HCT116 (cell line): Measurements from ENCODE around the gene GPR61. TPM values are rescaled to one million over a fixed set of nuclear protein-coding genes. Genes with fewer than 3 reads are reported as not detected.

Source experiments
- ATAC-seq: fragments of 200-7000 bp; cut with Tn5 transposase; 2 replicates; pipeline ENCODE4 v1.9.1; 2020; ENCODE audit warnings: mild to moderate bottlenecking, moderate library complexity
- BruUV-seq: library from RNA; stranded (reverse); fragments of 400-500 nt; replicated peaks from 2 replicates; lab custom pipeline; 2021; lab: Mats Ljungman, UMichigan
- CTCF ChIA-PET: fragments of 300-600 bp; sonication (Branson Sonifier 250); formaldehyde crosslinking; loops from one replicate; lab custom pipeline; 2021; ENCODE audit warnings: antibody characterized with exemption; lab: Charles Lee
- POLR2A ChIA-PET: fragments of 300-600, 350-600 bp; sonication (Branson Sonifier 250); formaldehyde crosslinking; loops from one replicate; lab custom pipeline; 2021; ENCODE audit warnings: antibody characterized with exemption; lab: Charles Lee
- RAD21 ChIA-PET, 2 experiments: fragments of 300-600 bp; sonication (Branson Sonifier 250); formaldehyde crosslinking; loops; one replicate each; lab custom pipeline; 2023; ENCODE audit warnings: low total read pairs in 2 of 2; ENCODE audit not compliant: uncharacterized antibody in 2 of 2, unreplicated experiment in 2 of 2, low non-redundant PET in 1 of 2; lab: Charles Lee
- DNase-seq: peaks from one replicate; pipeline ENCODE4 v3.0.0-alpha.2; 2010; ENCODE audit warnings: low read depth, low spot score
- H2AFZ ChIP-seq: fragments of 200-600 bp; shearing (Covaris generic), sonication (generic); 2 replicates; pipeline ENCODE4 v1.6.1; 2017; ENCODE audit warnings: low read depth, mixed run types, mixed read lengths, antibody characterized with exemption, low read length; ENCODE audit not compliant: poor library complexity, severe bottlenecking
- H3K27ac ChIP-seq: 2 replicates; pipeline ENCODE4 v1.5.1; 2012; ENCODE audit warnings: low read depth, low read length
- H3K27me3 ChIP-seq: fragments of 200-600 bp; sonication (generic); 2 replicates; pipeline ENCODE4 v1.6.1; 2016; ENCODE audit warnings: mixed run types, low read length, mixed read lengths; ENCODE audit not compliant: insufficient read depth
- H3K36me3 ChIP-seq, 2 experiments: fragments of 200-500 bp in 1 of 2; fragments of 200-600 bp in 1 of 2; sonication (Bioruptor generic) in 1 of 2; sonication (generic) in 1 of 2; 2 replicates each; pipeline versions ENCODE4 v1.5.1 to v1.6.1; 2014 to 2016; ENCODE audit warnings: low read length in 2 of 2, inconsistent platforms in 1 of 2, mixed read lengths in 1 of 2, mixed run types in 1 of 2; ENCODE audit not compliant: insufficient read depth in 2 of 2, control insufficient read depth in 1 of 2
- H3K4me1 ChIP-seq, 2 experiments: fragments of 200-600 bp in 1 of 2; sonication (generic) in 1 of 2; 2 replicates each; pipeline versions ENCODE4 v1.5.1 to v1.6.1; 2012 to 2017; ENCODE audit warnings: low read length in 2 of 2, inconsistent platforms in 1 of 2, mild to moderate bottlenecking in 1 of 2, mixed read lengths in 1 of 2, mixed run types in 1 of 2, moderate library complexity in 1 of 2; ENCODE audit not compliant: insufficient read depth in 2 of 2, control insufficient read depth in 1 of 2
- H3K4me2 ChIP-seq: fragments of 200-600 bp; sonication (generic); 2 replicates; pipeline ENCODE4 v1.6.1; 2017; ENCODE audit warnings: mixed run types, low read length, mixed read lengths
- H3K4me3 ChIP-seq, 2 experiments: fragments of 200-600 bp in 1 of 2; sonication (generic) in 1 of 2; replicated peaks in 1 of 2; 2 replicates each; pipeline ENCODE4 v1.5.1; 2011 to 2016; ENCODE audit warnings: low read length in 2 of 2, control low read depth in 1 of 2, low read depth in 1 of 2, mild to moderate bottlenecking in 1 of 2, mixed read lengths in 1 of 2, mixed run types in 1 of 2
- H3K79me2 ChIP-seq: fragments of 200-600 bp; sonication (generic); 2 replicates; pipeline ENCODE4 v1.6.1; 2017; ENCODE audit warnings: mild to moderate bottlenecking, mixed run types, low read length, moderate library complexity, mixed read lengths; ENCODE audit not compliant: insufficient read depth
- H3K9ac ChIP-seq: fragments of 200-600 bp; sonication (generic); 2 replicates; pipeline ENCODE4 v1.6.1; 2016; ENCODE audit warnings: low read length, mixed read lengths
- H3K9me2 ChIP-seq: fragments of 200-600 bp; sonication (generic), shearing (Covaris generic); 2 replicates; pipeline ENCODE4 v1.6.1; 2017; ENCODE audit warnings: mixed run types, mild to moderate bottlenecking, moderate library complexity; ENCODE audit not compliant: insufficient read depth
- H3K9me3 ChIP-seq, 2 experiments: fragments of 200-500 bp in 1 of 2; fragments of 200-600 bp in 1 of 2; sonication (Bioruptor generic) in 1 of 2; sonication (generic) in 1 of 2; 2 replicates each; pipeline ENCODE4 v1.6.1; 2014 to 2017; ENCODE audit warnings: low read length in 2 of 2, mixed read lengths in 2 of 2, inconsistent platforms in 1 of 2, low read depth in 1 of 2, mild to moderate bottlenecking in 1 of 2, mixed run types in 1 of 2, moderate library complexity in 1 of 2; ENCODE audit not compliant: control insufficient read depth in 1 of 2, insufficient read depth in 1 of 2
- H4K20me1 ChIP-seq: fragments of 200-600 bp; sonication (generic), shearing (Covaris generic); 2 replicates; pipeline ENCODE4 v1.6.1; 2017; ENCODE audit warnings: mixed run types, mild to moderate bottlenecking, moderate library complexity; ENCODE audit not compliant: insufficient read depth
- CBX3 ChIP-seq: IDR thresholded peaks from 2 replicates; pipeline ENCODE4 v1.6.1; 2012; ENCODE audit warnings: low read depth
- EGR1 ChIP-seq: IDR thresholded peaks from 2 replicates; pipeline ENCODE4 v1.6.1; 2012; ENCODE audit warnings: low read depth
- ELF1 ChIP-seq: IDR thresholded peaks from 2 replicates; pipeline ENCODE4 v1.6.1; 2012; ENCODE audit warnings: low read depth, borderline replicate concordance
- EZH2 ChIP-seq: fragments of 200-600 bp; sonication (generic); IDR thresholded peaks from 2 replicates; pipeline ENCODE4 v1.6.1; 2017; ENCODE audit warnings: antibody characterized with exemption, mixed run types
- FOSL1 ChIP-seq: IDR thresholded peaks from 2 replicates; pipeline ENCODE4 v1.6.1; 2012; ENCODE audit warnings: low read depth
- JUND ChIP-seq: IDR thresholded peaks from 2 replicates; pipeline ENCODE4 v1.6.1; 2012
- POLR2A ChIP-seq: IDR thresholded peaks from 2 replicates; pipeline ENCODE4 v1.7.0; 2011; ENCODE audit warnings: borderline replicate concordance; ENCODE audit not compliant: insufficient read depth, insufficient read length; ENCODE audit errors: extremely low read depth
- RAD21 ChIP-seq: IDR thresholded peaks from 2 replicates; pipeline ENCODE4 v1.6.1; 2012; ENCODE audit warnings: low read depth, mild to moderate bottlenecking
- SP1 ChIP-seq: IDR thresholded peaks from 2 replicates; pipeline ENCODE4 v1.6.1; 2012; ENCODE audit warnings: low read depth
- TCF7L2 ChIP-seq: IDR thresholded peaks from 2 replicates; pipeline ENCODE4 v1.7.0; 2011; ENCODE audit warnings: borderline replicate concordance, inconsistent platforms; ENCODE audit not compliant: insufficient read depth, insufficient read length; ENCODE audit errors: extremely low read depth
- YY1 ChIP-seq: IDR thresholded peaks from 2 replicates; pipeline ENCODE4 v1.6.1; 2011; ENCODE audit warnings: low read length, low read depth, moderate library complexity, mild to moderate bottlenecking; ENCODE audit not compliant: insufficient replicate concordance; ENCODE audit errors: extremely low read depth
- intact Hi-C: fragments of 100-400 bp; cut with micrococcal nuclease; formaldehyde crosslinking; loops from 2 replicates; pipeline ENCODE4 v1.10.0; 2022
- total RNA-seq: library from RNA; stranded (reverse); gene quantifications from one replicate; pipeline ENCODE4 v1.2.1, GENCODE V29; 2021; ENCODE audit not compliant: unreplicated experiment
- TF ChIP-seq, protein P1 (sequence below): IDR thresholded peaks from 2 replicates; pipeline ENCODE4 v1.6.1; 2012; ENCODE audit warnings: low read depth
- TF ChIP-seq, protein P2 (sequence below): IDR thresholded peaks from 2 replicates; pipeline ENCODE4 v1.6.1; 2012
- TF ChIP-seq, protein P3 (sequence below): IDR thresholded peaks from 2 replicates; pipeline ENCODE4 v1.6.1; 2012
- TF ChIP-seq, protein P4 (sequence below): IDR thresholded peaks from 2 replicates; pipeline ENCODE4 v1.6.1; 2011; ENCODE audit warnings: mild to moderate bottlenecking, low read length, moderate library complexity; ENCODE audit not compliant: insufficient replicate concordance; ENCODE audit errors: extremely low read depth

GPR61 gene
- total RNA-seq, 1 experiment from 2014 or later: not detected

DNA sequence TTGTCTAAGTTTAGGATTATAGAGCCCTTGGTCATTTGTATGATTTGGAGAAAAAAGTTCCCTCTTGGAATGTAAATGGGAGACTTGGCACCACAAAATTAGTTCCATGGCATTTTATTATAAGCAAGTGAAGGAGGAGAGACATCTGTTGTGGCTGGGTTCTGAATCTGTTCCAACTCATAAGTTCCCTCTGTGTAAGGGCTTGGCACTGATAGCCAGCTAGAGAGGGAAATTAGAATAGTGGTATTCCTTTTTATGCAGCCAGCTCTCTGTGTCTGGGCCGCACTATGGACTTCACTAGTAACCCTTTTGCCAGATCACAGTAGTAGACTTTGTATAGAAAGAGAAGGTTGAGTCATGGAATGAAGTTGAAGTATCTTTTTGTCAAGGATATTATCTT is 39.8 kb downstream of the GPR61 start:
- Histone ChIP-seq H3K9me2 (no peaks in the 10 kb centered on the region), H3K27me3 (no peaks in the 10 kb centered on the region), H3K79me2 (peaks cover 32% of the 10 kb centered on the region; the same call in 1 of the 2 replicates), H3K9me3 (no peaks in the 10 kb centered on the region), H3K27ac (no peak overlapping the region), H3K4me2 (no peak overlapping the region), H2AFZ (no peak overlapping the region), H3K4me3 (no peak overlapping the region), H4K20me1 (no peaks in the 10 kb centered on the region), H3K4me1 (no peaks in the 10 kb centered on the region), H3K36me3 (peaks cover 6 to 18% of the 10 kb centered on the region in 2 experiments; a peak in 3 of 4 replicates), H3K9ac (no peak overlapping the region)
- CTCF ChIA-PET: interaction anchor here (1.5 kb wide), 1 partner anchor 61 kb away, joined by 3 read pairs; no protein-coding TSS in a partner anchor
- RAD21 ChIA-PET: no interaction called here
- intact Hi-C loops: no loop called here
- ATAC-seq: no peak
- TF ChIP-seq EGR1 (no peak), CBX3 (no peak), FOSL1 (no peak), ELF1 (no peak)
- TF ChIP-seq, protein P1, sequence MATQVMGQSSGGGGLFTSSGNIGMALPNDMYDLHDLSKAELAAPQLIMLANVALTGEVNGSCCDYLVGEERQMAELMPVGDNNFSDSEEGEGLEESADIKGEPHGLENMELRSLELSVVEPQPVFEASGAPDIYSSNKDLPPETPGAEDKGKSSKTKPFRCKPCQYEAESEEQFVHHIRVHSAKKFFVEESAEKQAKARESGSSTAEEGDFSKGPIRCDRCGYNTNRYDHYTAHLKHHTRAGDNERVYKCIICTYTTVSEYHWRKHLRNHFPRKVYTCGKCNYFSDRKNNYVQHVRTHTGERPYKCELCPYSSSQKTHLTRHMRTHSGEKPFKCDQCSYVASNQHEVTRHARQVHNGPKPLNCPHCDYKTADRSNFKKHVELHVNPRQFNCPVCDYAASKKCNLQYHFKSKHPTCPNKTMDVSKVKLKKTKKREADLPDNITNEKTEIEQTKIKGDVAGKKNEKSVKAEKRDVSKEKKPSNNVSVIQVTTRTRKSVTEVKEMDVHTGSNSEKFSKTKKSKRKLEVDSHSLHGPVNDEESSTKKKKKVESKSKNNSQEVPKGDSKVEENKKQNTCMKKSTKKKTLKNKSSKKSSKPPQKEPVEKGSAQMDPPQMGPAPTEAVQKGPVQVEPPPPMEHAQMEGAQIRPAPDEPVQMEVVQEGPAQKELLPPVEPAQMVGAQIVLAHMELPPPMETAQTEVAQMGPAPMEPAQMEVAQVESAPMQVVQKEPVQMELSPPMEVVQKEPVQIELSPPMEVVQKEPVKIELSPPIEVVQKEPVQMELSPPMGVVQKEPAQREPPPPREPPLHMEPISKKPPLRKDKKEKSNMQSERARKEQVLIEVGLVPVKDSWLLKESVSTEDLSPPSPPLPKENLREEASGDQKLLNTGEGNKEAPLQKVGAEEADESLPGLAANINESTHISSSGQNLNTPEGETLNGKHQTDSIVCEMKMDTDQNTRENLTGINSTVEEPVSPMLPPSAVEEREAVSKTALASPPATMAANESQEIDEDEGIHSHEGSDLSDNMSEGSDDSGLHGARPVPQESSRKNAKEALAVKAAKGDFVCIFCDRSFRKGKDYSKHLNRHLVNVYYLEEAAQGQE: no peak
- TF ChIP-seq, protein P2, sequence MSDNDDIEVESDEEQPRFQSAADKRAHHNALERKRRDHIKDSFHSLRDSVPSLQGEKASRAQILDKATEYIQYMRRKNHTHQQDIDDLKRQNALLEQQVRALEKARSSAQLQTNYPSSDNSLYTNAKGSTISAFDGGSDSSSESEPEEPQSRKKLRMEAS: no peak
- BruUV-seq: no TSS peak
- DNase-seq: no peak
- POLR2A ChIA-PET: interaction anchor here (1.2 kb wide), 1 partner anchor 9 kb away, joined by 3 read pairs; no protein-coding TSS in a partner anchor

DNA sequence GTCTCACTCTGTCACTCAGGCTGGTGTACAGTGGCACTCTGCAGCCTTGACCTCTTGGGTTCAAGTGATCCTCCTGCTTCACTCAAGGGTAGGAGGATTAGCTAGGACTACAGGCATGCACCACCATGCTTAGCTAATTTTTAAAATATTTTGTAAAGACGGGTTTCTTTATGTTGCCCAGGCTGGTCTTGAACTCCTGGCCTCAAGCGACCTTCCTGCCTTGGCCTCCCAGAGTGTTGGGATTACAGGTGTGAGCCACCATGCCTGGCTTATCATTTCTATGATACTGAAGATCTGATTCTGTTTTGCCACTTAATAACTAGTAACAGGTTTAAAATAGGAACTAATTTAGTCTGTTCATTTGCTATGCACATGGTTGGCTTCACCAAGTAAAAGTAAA is 42.3 kb downstream of the GPR61 start:
- DNase-seq (no peak), ATAC-seq (no peak)
- Histone ChIP-seq H3K27me3 (no peaks in the 10 kb centered on the region), H4K20me1 (no peaks in the 10 kb centered on the region), H3K36me3 (peaks cover 15 to 32% of the 10 kb centered on the region in 2 experiments), H3K9ac (no peak overlapping the region), H3K79me2 (peaks cover 12% of the 10 kb centered on the region; the same call in 1 of the 2 replicates), H3K4me1 (no peaks in the 10 kb centered on the region), H3K9me3 (no peaks in the 10 kb centered on the region), H2AFZ (no peak overlapping the region), H3K4me2 (no peak overlapping the region), H3K4me3 (no peak overlapping the region), H3K27ac (no peak overlapping the region), H3K9me2 (no peaks in the 10 kb centered on the region)
- CTCF ChIA-PET: no interaction called here
- intact Hi-C loops: no loop called here
- POLR2A ChIA-PET: no interaction called here
- no TSS peak for BruUV-seq
- RAD21 ChIA-PET: no interaction called here
- TF ChIP-seq RAD21: no peak
- TF ChIP-seq, protein P3, sequence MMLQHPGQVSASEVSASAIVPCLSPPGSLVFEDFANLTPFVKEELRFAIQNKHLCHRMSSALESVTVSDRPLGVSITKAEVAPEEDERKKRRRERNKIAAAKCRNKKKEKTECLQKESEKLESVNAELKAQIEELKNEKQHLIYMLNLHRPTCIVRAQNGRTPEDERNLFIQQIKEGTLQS: no peak
- TF ChIP-seq EZH2: no peak
- no peak for TF ChIP-seq TCF7L2
- no peak for TF ChIP-seq EGR1
- TF ChIP-seq, protein P4, sequence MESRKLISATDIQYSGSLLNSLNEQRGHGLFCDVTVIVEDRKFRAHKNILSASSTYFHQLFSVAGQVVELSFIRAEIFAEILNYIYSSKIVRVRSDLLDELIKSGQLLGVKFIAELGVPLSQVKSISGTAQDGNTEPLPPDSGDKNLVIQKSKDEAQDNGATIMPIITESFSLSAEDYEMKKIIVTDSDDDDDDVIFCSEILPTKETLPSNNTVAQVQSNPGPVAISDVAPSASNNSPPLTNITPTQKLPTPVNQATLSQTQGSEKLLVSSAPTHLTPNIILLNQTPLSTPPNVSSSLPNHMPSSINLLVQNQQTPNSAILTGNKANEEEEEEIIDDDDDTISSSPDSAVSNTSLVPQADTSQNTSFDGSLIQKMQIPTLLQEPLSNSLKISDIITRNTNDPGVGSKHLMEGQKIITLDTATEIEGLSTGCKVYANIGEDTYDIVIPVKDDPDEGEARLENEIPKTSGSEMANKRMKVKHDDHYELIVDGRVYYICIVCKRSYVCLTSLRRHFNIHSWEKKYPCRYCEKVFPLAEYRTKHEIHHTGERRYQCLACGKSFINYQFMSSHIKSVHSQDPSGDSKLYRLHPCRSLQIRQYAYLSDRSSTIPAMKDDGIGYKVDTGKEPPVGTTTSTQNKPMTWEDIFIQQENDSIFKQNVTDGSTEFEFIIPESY: no peak
- no peak for TF ChIP-seq POLR2A
- TF ChIP-seq JUND: no peak
- TF ChIP-seq YY1: no peak
- TF ChIP-seq SP1: no peak
